Esophagus mucosa (tissue), 1 donor: ENCODE results near the gene ZC3H18. TPM values are rescaled to one million over a fixed set of nuclear protein-coding genes. Genes with fewer than 3 reads are reported as not detected.

Source experiments
- ATAC-seq: fragments of 200-7000 bp; cut with Tn5 transposase; one replicate; pipeline ENCODE4 v1.9.1; 2020
- total RNA-seq: library from RNA; stranded (reverse); gene quantifications from one replicate; pipeline ENCODE4 v1.2.4, GENCODE V29; 2023
- donor health status: DM: yes; HTN: yes; CAD: no.

Gene ZC3H18
- total RNA-seq, 1 donor from 2014 or later, result 21.9 TPM

- ATAC-seq, result no peak
Measured at GRCh38 chr16:88627531-88628411, 57.6 kb downstream of the ZC3H18 start.

- ATAC-seq, result no peak
Measured at GRCh38 chr16:88628512-88628974, 58.3 kb downstream of the ZC3H18 start.

- no peak for ATAC-seq
Measured at GRCh38 chr16:88629835-88630234, 59.6 kb downstream of the ZC3H18 start.

GRCh38 chr16:88630433-88630832, 60.2 kb downstream of the ZC3H18 start:
- ATAC-seq, result no peak

GRCh38 chr16:88630941-88631340, 60.7 kb downstream of the ZC3H18 start:
- no peak for ATAC-seq

- no peak for ATAC-seq
Measured at GRCh38 chr16:88631384-88631783, 61.2 kb downstream of the ZC3H18 start.

GRCh38 chr16:88631920-88632586, 61.9 kb downstream of the ZC3H18 start:
- ATAC-seq, result no peak

- ATAC-seq, result no peak
Measured at GRCh38 chr16:88632587-88632930, 62.4 kb downstream of the ZC3H18 start.

- ATAC-seq, result peak; percentile 42
Measured at GRCh38 chr16:88633684-88634140, 63.5 kb downstream of the ZC3H18 start.

GRCh38 chr16:88634141-88634993, 64.2 kb downstream of the ZC3H18 start:
- peak; percentile 46 for ATAC-seq

GRCh38 chr16:88634994-88635670, 64.9 kb downstream of the ZC3H18 start:
- ATAC-seq, result no peak

- ATAC-seq, result no peak
Measured at GRCh38 chr16:88635671-88636319, 65.6 kb downstream of the ZC3H18 start.

- no peak for ATAC-seq
Measured at GRCh38 chr16:88636488-88637265, 66.5 kb downstream of the ZC3H18 start.

- ATAC-seq, result no peak
Measured at GRCh38 chr16:88638323-88639230, 68.4 kb downstream of the ZC3H18 start, which contains the start of gene IL17C. Gene IL17C, plus strand, starts transcription at chr16:88638572. Its CDS starts 70 bp downstream, at chr16:88638642.

- ATAC-seq, result peak; percentile 2
Measured at GRCh38 chr16:88639231-88640038, 69.2 kb downstream of the ZC3H18 start.

- no peak for ATAC-seq
Measured at GRCh38 chr16:88640039-88640495, 69.9 kb downstream of the ZC3H18 start.

GRCh38 chr16:88640498-88641247, 70.5 kb downstream of the ZC3H18 start:
- ATAC-seq, result peak; percentile 2
